Thymus (tissue), 11 donors: ENCODE results near the gene CLEC4G. TPM values are rescaled to one million over a fixed set of nuclear protein-coding genes. Genes with fewer than 3 reads are reported as not detected.
"Not testable (repeated sequence)": the region's sequence is repeated elsewhere in the genome, so short reads cannot be mapped to it uniquely, and the experiment has no call there.

Source experiments
- DNase-seq, 9 donors: peaks; one replicate each; pipeline ENCODE4 v3.0.0-alpha.2; 2013; ENCODE audit warnings: low spot score in 9 of 9, low read depth in 6 of 9, missing footprints in 1 of 9
- H3K27ac ChIP-seq, 2 donors: one replicate each; pipeline ENCODE4 v1.5.1; 2013; ENCODE audit warnings: control low read depth in 1 of 2, low read depth in 1 of 2, low read length in 1 of 2, mild to moderate bottlenecking in 1 of 2, moderate library complexity in 1 of 2
- H3K27me3 ChIP-seq, 2 donors: one replicate each; pipeline ENCODE4 v1.5.1; 2013; ENCODE audit warnings: low read length in 1 of 2; ENCODE audit not compliant: control insufficient read depth in 2 of 2, insufficient read depth in 1 of 2
- H3K36me3 ChIP-seq, 2 donors: one replicate each; pipeline ENCODE4 v1.5.1; 2013; ENCODE audit warnings: low read length in 1 of 2, mild to moderate bottlenecking in 1 of 2, moderate library complexity in 1 of 2; ENCODE audit not compliant: control insufficient read depth in 2 of 2, insufficient read depth in 2 of 2
- H3K4me1 ChIP-seq, 2 donors: one replicate each; pipeline ENCODE4 v1.5.1; 2013; ENCODE audit warnings: low read length in 2 of 2; ENCODE audit not compliant: control insufficient read depth in 2 of 2, insufficient read depth in 2 of 2
- H3K4me3 ChIP-seq, 2 donors: one replicate each; pipeline ENCODE4 v1.5.1; 2013; ENCODE audit warnings: low read length in 2 of 2, control low read depth in 1 of 2, mild to moderate bottlenecking in 1 of 2
- H3K9me3 ChIP-seq, 2 donors: one replicate each; pipeline ENCODE4 v1.5.1; 2013; ENCODE audit warnings: low read length in 1 of 2, mild to moderate bottlenecking in 1 of 2; ENCODE audit not compliant: control insufficient read depth in 2 of 2, insufficient read depth in 1 of 2
- WGBS: extraction: QIAGEN DNeasy Blood & Tissue Kit; methylation state at CpG from one replicate; pipeline ENCODE4 v1.1.7; 2013; 5-methylcytosine and 5-hydroxymethylcytosine counted together
- polyA plus RNA-seq: library from polyadenylated mRNA; stranded (reverse); fragments of 200-250 nt; gene quantifications from one replicate; pipeline ENCODE4 v1.2.3, GENCODE V29; 2013
- total RNA-seq: library from RNA; stranded (reverse); fragments of 120-200 nt; gene quantifications from one replicate; pipeline ENCODE4 v1.2.4, GENCODE V29; 2013
- donor health status: healthy.

Gene CLEC4G
- total and polyA plus RNA-seq, 2 donors: 0.52 to 3.2 TPM

- H3K27me3 ChIP-seq: no peaks in the 10 kb centered on the region
These were observed 19.4 kb upstream of the CLEC4G start for GRCh38 chr19:7751157-7751783.

GRCh38 chr19:7748756-7749155, 16.8 kb upstream of the CLEC4G start:
- H3K27ac ChIP-seq: no peak overlapping the region
- no peaks in the 10 kb centered on the region for H3K36me3 ChIP-seq
- DNase-seq: no peak
- no peaks in the 10 kb centered on the region for H3K4me1 ChIP-seq
- no peaks in the 10 kb centered on the region for H3K9me3 ChIP-seq
- H3K4me3 ChIP-seq: no peak overlapping the region
- WGBS: 44% methylated on average over 4 of the region's 4 CpGs
- no peaks in the 10 kb centered on the region for H3K27me3 ChIP-seq

More at GRCh38 chr19:7751157-7751783, 19.4 kb upstream of the CLEC4G start:
- no peak for DNase-seq
- Histone ChIP-seq H3K9me3 (no peaks in the 10 kb centered on the region), H3K27ac (no peak overlapping the region), H3K36me3 (no peaks in the 10 kb centered on the region), H3K4me3 (no peak overlapping the region), H3K4me1 (no peaks in the 10 kb centered on the region)
- 76% methylated on average over 12 of the region's 12 CpGs for WGBS

- Histone ChIP-seq H3K4me1 (no peaks in the 10 kb centered on the region), H3K9me3 (no peaks in the 10 kb centered on the region), H3K36me3 (no peaks in the 10 kb centered on the region), H3K4me3 (no peak overlapping the region), H3K27ac (no peak overlapping the region), H3K27me3 (no peaks in the 10 kb centered on the region)
- no peak for DNase-seq
- WGBS: 76% methylated on average over 2 of the region's 2 CpGs
These were observed 16.3 kb upstream of the CLEC4G start for GRCh38 chr19:7748171-7748570.

DNA sequence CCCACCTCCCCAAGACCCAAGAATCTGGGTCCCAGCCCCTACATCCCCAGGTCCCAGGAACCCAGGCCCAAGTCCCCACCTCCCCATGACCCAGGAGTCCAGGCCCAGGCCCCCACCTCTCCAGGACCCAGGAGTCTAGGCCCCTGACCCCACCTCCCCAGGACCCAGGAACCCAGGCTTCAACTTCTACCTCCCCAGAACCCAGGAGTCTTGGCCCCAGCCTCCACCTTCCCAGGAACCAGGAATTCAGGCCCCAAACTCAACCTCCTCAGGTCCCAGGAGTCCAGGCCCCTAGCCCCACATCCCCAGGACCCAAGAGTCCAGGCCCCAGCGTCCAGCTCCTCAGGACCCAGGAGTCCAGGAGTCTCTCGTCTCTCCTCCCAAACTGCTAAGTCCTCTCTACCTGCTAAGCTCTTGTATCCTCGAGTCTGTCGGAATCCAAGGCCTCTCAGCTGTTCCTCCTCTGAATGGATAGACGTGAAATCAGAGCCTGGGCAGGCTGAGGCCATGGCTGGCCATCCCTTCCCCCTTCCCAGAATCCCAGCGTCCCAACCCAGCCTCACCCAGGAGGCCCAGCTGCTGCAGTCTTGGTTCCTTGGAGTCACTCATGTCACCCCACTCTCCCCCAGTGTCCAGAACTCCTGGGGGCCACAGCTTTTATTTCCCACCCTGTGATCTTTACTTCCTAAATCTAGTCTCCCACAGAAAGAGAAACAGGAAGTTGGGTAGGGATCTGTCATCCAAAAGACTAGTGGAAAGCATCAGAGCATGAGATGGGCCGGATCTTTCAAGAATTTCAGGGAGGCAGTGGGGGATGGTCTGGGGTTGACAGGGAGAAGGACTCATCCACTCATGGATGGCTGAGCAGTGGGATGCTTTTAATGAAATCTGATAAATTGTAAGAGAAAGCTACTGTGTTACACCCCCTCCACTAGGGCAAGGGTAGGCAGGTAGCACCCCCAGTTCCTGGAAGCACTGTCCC, 15.3 kb upstream of the CLEC4G start, which contains the start of gene CD209:
Gene CD209 (minus strand): TSS at position 632 of the 982 bp plus-strand sequence. CDS start 23 bp downstream, at position 609.
- Histone ChIP-seq H3K36me3 (no peaks in the 10 kb centered on the region), H3K4me1 (no peaks in the 10 kb centered on the region), H3K27ac (no peak within 1 kb of the TSS), H3K4me3 (no peak within 1 kb of the TSS), H3K9me3 (no peaks in the 10 kb centered on the region), H3K27me3 (peaks cover 0 to 2% of the 10 kb centered on the region in 2 donors)
- WGBS: 79% methylated on average over 7 of the region's 7 CpGs
- no peak for DNase-seq

DNA sequence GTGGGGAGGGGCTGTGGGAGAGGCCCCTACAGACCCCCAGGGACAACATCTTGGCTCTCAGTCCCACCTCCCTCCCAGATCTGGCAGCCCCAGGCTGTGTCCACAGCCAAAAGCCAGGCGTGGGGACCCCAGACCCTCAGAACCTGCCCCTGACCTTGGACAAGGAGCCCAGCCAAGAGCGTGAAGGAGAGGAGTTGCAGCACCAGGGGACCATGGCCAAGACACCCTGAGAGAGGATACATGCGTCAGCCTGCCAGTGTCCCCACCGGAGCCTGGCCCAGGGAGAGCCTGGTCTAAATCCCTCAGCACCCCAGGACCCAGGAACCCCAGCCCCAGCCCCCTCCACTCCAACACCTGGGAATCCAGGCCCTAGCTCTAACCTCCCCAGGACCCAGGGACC, 14.4 kb upstream of the CLEC4G start:
- 88% methylated on average over 4 of the region's 4 CpGs for WGBS

DNA sequence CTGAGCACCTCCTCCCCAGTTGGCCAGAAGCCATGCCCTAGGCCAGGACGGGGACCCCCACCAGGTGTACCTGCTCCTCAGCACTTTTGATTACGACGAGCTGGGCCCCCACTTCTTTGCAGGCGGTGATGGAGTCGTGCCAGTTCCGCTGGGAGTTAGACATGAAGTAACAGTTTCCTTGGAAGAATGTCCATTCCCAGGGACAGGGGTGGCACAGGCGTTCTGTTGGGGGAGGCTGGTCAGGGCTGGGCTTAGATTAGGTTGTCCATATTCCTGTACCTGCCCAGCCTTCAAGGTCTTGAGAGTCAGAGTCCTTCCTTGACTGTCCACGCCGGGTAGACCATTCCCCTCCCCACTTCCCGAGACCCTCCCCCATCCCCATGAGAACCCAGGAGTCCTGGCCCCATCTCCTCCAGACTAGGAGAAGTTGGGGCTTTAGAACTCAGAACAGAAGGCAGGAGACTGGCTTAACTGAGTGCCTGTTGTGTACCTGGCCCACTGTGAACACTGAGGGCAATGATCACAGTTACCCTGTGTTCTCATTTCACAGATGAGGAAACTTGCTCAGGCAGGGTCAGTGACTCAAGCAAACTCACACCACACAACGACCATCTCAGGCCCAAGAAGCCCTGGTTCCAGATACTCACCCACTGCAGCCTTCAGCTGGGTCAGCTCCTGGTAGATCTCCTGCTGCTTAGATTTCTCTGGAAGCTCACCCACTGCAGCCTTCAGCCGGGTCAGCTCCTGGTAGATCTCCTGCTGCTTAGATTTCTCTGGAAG, 13.2 kb upstream of the CLEC4G start:
- Histone ChIP-seq H3K27ac (no peak overlapping the region), H3K4me1 (no peaks in the 10 kb centered on the region), H3K4me3 (no peak overlapping the region), H3K36me3 (no peaks in the 10 kb centered on the region), H3K9me3 (no peaks in the 10 kb centered on the region), H3K27me3 (peaks cover 0 to 2% of the 10 kb centered on the region in 2 donors)
- no peak for DNase-seq
- 89% methylated on average over 12 of the region's 12 CpGs for WGBS

More for the DNA sequence above, 14.4 kb upstream of the CLEC4G start:
- H3K4me1 ChIP-seq, H3K4me3 ChIP-seq, H3K9me3 ChIP-seq, H3K27ac ChIP-seq, H3K27me3 ChIP-seq, DNase-seq, H3K36me3 ChIP-seq: not testable (repeated sequence)

GRCh38 chr19:7744199-7744786, 12.4 kb upstream of the CLEC4G start:
- H3K27me3 ChIP-seq: peaks cover 0 to 2% of the 10 kb centered on the region in 2 donors
- no peak overlapping the region for H3K4me3 ChIP-seq
- H3K9me3 ChIP-seq: no peaks in the 10 kb centered on the region
- H3K4me1 ChIP-seq: no peaks in the 10 kb centered on the region
- no peak overlapping the region for H3K27ac ChIP-seq
- WGBS: 84% methylated on average over 5 of the region's 5 CpGs
- DNase-seq: no peak
- H3K36me3 ChIP-seq: no peaks in the 10 kb centered on the region

GRCh38 chr19:7743425-7743841, 11.5 kb upstream of the CLEC4G start:
- no peaks in the 10 kb centered on the region for H3K4me1 ChIP-seq
- H3K9me3 ChIP-seq: no peaks in the 10 kb centered on the region
- H3K36me3 ChIP-seq: no peaks in the 10 kb centered on the region
- DNase-seq: no peak
- no peak overlapping the region for H3K27ac ChIP-seq
- 77% methylated on average over 2 of the region's 2 CpGs for WGBS
- H3K4me3 ChIP-seq: no peak overlapping the region
- peaks cover 0 to 2% of the 10 kb centered on the region in 2 donors for H3K27me3 ChIP-seq
